Measurements from ENCODE around the gene CCDC91. TPM values are rescaled to one million over a fixed set of nuclear protein-coding genes. Genes with fewer than 3 reads are reported as not detected.

CCDC91 gene
- total RNA-seq, 1 donor from 2014 or later, result 23.2 TPM

DNA sequence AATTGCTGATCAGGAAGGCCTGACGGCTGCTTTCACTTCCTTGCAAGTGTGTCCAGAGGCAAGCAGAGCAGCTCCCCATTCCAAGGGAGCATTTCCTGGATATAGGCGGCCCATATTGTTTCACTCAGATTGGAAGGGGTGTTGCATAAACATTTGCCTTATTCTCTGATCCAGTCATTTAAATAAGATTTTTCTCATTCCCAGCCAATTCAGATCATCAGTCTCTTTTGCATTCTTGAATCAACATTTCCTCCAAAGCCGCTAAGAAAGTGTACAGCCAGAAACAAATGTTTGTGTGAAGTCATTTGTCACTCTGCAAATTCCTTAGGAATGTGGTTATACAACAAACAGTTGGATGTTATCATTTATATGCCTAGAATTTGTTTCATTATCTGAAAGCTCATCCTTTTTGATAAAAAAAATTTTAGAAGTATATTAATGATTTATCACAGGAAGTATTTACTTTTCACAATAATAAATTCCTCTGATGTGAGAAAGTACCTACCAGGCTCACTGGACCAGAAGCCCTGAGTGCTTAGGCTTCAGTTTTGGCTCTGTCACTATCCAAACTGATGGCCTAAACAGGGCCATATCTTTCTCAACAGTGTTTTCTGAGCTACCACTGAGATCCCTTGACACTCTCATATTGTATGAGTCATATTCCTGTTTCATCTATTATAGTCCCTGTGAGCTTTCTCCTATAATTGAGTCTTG is 379.6 kb downstream of the CCDC91 start:
- TF ChIP-seq, protein P1, sequence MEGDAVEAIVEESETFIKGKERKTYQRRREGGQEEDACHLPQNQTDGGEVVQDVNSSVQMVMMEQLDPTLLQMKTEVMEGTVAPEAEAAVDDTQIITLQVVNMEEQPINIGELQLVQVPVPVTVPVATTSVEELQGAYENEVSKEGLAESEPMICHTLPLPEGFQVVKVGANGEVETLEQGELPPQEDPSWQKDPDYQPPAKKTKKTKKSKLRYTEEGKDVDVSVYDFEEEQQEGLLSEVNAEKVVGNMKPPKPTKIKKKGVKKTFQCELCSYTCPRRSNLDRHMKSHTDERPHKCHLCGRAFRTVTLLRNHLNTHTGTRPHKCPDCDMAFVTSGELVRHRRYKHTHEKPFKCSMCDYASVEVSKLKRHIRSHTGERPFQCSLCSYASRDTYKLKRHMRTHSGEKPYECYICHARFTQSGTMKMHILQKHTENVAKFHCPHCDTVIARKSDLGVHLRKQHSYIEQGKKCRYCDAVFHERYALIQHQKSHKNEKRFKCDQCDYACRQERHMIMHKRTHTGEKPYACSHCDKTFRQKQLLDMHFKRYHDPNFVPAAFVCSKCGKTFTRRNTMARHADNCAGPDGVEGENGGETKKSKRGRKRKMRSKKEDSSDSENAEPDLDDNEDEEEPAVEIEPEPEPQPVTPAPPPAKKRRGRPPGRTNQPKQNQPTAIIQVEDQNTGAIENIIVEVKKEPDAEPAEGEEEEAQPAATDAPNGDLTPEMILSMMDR (conservative IDR thresholded peaks at IDR 0.05), result no peak
- Mint-ChIP-seq H3K27me3 (no peaks in the 10 kb centered on the region), H3K9me3 (peaks cover 8% of the 10 kb centered on the region), H3K36me3 (peaks cover 22% of the 10 kb centered on the region), H3K27ac (peak overlapping the region; percentile 79), H3K4me1 (ENCODE audit: unreplicated experiment) (peaks cover 4% of the 10 kb centered on the region), H3K4me3 (peak overlapping the region; percentile 20)
- DNase-seq (ENCODE audit: extremely low spot score, unreplicated experiment), result no peak

DNA sequence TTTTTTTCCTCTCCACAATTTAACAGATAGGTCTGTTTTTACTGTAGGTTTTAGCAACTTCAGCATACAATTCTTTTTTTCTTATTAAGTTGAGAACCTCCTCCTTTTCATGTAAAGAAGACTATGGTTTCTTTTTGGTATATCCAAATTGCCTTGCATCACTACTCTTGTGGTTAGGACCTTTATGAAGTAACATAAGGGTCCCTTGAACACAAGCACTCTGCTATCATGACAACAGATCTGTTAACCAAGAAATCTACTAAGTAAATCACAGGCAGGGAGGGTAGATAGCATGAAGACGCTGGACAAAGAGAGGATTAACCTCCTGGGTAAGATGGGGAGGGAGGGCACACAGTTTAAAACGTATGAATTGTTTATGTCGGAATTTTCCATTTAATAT is 380.6 kb downstream of the CCDC91 start:
- Mint-ChIP-seq H3K36me3 (peaks cover 19% of the 10 kb centered on the region), H3K27ac (no peak overlapping the region), H3K4me3 (no peak overlapping the region), H3K4me1 (ENCODE audit: unreplicated experiment) (peaks cover 4% of the 10 kb centered on the region), H3K9me3 (peaks cover 8% of the 10 kb centered on the region), H3K27me3 (no peaks in the 10 kb centered on the region)
- DNase-seq (ENCODE audit: extremely low spot score, unreplicated experiment), result no peak
- TF ChIP-seq, protein P1 (conservative IDR thresholded peaks at IDR 0.05), result no peak

DNA sequence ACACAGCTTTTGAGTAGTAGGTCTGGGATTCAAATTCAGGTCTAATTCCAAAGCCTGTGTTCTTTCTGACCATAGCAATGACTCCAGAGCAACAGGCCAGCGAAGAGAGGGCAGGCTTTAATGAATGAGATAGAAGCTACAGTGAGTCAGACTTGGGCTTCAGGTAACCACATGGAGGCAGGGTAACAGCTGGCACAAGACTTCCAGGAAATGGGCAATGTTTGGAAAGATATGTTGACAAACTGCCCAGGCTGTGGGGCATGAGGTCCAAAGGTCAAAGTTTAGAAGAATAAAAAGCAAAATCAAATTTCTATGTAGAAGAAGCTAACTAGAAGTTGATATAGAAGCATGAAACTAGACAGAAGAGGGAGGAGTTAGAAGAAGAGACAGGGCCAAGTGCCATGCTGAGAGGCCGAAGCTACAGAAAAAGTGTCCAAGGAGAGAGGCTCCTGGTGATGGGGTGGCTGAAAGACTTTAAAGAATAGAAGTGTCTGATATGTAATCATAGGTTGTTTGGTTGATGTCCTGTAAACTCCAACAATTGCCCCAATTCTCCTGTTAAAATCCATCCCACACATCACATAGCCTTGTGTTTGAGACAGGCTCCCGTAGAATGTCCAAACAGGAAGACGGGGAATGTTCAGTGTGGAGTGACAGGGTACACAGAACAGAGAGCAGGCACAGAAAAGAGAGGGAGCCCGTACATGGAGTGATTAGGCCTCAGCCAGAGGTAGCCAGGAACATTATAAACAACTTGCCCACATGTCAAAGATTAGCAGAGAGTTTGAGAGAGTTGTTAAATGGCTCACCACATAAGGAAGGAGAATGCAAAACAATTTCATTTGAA is 384.7 kb downstream of the CCDC91 start:
- peaks cover 4% of the 10 kb centered on the region for H3K36me3 Mint-ChIP-seq
- DNase-seq (ENCODE audit: extremely low spot score, unreplicated experiment), result no peak
- no peaks in the 10 kb centered on the region for H3K4me1 Mint-ChIP-seq (ENCODE audit: unreplicated experiment)
- H3K27ac Mint-ChIP-seq, result no peak overlapping the region
- TF ChIP-seq, protein P1 (conservative IDR thresholded peaks at IDR 0.05), result no peak
- no peaks in the 10 kb centered on the region for H3K27me3 Mint-ChIP-seq
- H3K9me3 Mint-ChIP-seq, result peaks cover 8% of the 10 kb centered on the region
- no peak overlapping the region for H3K4me3 Mint-ChIP-seq

DNA sequence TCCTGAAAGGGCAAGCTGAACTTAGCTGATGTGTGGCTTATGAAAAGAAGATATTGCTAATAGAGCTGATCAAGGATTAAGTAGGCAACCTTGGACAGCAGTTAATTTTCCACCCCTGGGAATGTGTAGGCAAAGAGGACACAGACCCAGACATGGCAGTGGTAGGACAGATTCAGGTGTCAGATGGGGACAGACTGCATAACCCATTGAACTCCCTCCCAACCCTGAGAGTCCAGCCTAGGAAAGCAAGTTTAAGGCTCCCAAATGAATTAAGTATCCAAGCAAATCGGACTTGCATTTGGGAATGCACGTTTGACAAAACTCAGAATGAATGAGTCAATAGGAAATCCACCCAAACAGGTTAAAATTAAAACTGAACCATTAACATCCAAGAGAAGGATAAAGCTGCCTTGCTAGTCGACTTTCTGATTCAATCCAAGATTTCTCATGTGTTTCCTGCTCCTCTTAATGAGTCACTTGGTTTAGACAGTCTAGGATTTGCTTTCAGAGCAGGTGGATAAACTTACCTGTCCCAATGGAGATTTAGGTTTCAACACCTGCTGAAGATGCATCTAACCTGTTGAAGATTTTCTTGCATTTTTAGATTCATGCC is 385.4 kb downstream of the CCDC91 start:
- H3K36me3 Mint-ChIP-seq, result peaks cover 4% of the 10 kb centered on the region
- TF ChIP-seq, protein P1 (conservative IDR thresholded peaks at IDR 0.05), result no peak

DNA sequence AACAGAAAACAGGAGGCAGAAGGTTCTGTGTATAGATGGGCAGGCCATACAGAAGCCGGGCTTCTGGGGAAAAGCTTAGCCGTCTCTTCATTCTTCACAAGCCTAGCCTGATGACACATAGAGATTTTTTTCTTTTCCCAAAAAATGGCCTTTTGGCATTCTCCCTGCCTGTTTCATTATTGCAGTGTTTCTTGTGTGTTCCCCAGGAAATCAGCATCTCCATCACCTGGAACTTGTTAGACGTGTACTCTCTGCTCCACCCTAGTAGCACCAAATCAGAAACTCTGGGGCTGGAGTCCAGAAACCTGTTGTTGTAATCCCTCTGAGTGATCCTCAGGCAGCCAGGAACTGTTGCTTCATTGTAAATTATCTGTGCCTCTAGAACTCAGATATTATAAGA is 388.1 kb downstream of the CCDC91 start:
- H3K4me3 Mint-ChIP-seq, result no peak overlapping the region
- peaks cover 4% of the 10 kb centered on the region for H3K36me3 Mint-ChIP-seq
- H3K9me3 Mint-ChIP-seq, result no peaks in the 10 kb centered on the region
- H3K27ac Mint-ChIP-seq, result no peak overlapping the region
- DNase-seq (ENCODE audit: extremely low spot score, unreplicated experiment), result no peak
- H3K27me3 Mint-ChIP-seq, result no peaks in the 10 kb centered on the region
- H3K4me1 Mint-ChIP-seq (ENCODE audit: unreplicated experiment), result no peaks in the 10 kb centered on the region
- TF ChIP-seq, protein P1 (conservative IDR thresholded peaks at IDR 0.05), result no peak

More for the DNA sequence above, 385.4 kb downstream of the CCDC91 start:
- Mint-ChIP-seq H3K9me3 (peaks cover 2% of the 10 kb centered on the region), H3K4me1 (ENCODE audit: unreplicated experiment) (no peaks in the 10 kb centered on the region), H3K27ac (no peak overlapping the region), H3K27me3 (no peaks in the 10 kb centered on the region), H3K4me3 (no peak overlapping the region)
- no peak for DNase-seq (ENCODE audit: extremely low spot score, unreplicated experiment)

Data from type B pancreatic cell (in vitro differentiated cells).